Measurements from ENCODE around the gene ZNF619.

- TF ChIP-seq CTCF (conservative IDR thresholded peaks at IDR 0.05; ENCODE audit: low read depth, low read length), result no peak
- TF ChIP-seq SMC3 (IDR thresholded peaks at IDR 0.05; ENCODE audit: low read depth, low read length), result no peak
- no peak for TF ChIP-seq RCOR1 (IDR thresholded peaks at IDR 0.05; ENCODE audit: insufficient replicate concordance, low read length)
- no peak for TF ChIP-seq POLR2A (IDR thresholded peaks at IDR 0.05; ENCODE audit: low read depth, low read length)
- TF ChIP-seq CEBPB (IDR thresholded peaks at IDR 0.05; ENCODE audit: low read depth, low read length), result no peak
- TF ChIP-seq MAZ (IDR thresholded peaks at IDR 0.05; ENCODE audit: borderline replicate concordance, low read depth, low read length), result no peak
- no peak for TF ChIP-seq RAD21 (IDR thresholded peaks at IDR 0.05; ENCODE audit: low read length)
Measured at GRCh38 chr3:40532252-40532651, 55.3 kb downstream of the ZNF619 start.
